Heart left ventricle (tissue), 16 donors: Measurements from ENCODE around the gene CLN3. TPM values are rescaled to one million over a fixed set of nuclear protein-coding genes. Genes with fewer than 3 reads are reported as not detected.

Experiments used
- ATAC-seq, 4 donors: fragments of 200-7000 bp; cut with Tn5 transposase; one replicate each; pipeline ENCODE4 v1.9.1; 2020 to 2022; ENCODE audit warnings: moderate library complexity in 4 of 4, mild to moderate bottlenecking in 3 of 4, moderate number of reproducible peaks in 1 of 4
- DNase-seq, 5 donors: peaks; one replicate each; pipeline ENCODE4 v3.0.0-alpha.2; 2020
- H3K27ac ChIP-seq, 12 donors: fragments of 200-600 bp; sonication (generic) in 4 of 12; one replicate each; pipeline versions ENCODE4 v1.5.0 to v1.8.0; 2016 to 2022; ENCODE audit warnings: mild to moderate bottlenecking in 2 of 12
- H3K27me3 ChIP-seq, 9 donors: fragments of 200-600 bp; sonication (generic) in 2 of 9; one replicate each; pipeline versions ENCODE4 v1.5.1 to v1.8.0; 2016 to 2022; ENCODE audit warnings: mild to moderate bottlenecking in 3 of 9
- H3K36me3 ChIP-seq, 9 donors: fragments of 200-600 bp; sonication (generic) in 2 of 9; one replicate each; pipeline versions ENCODE4 v1.5.0 to v1.8.0; 2018 to 2022; ENCODE audit warnings: mild to moderate bottlenecking in 2 of 9
- H3K4me1 ChIP-seq, 12 donors: fragments of 200-600 bp; sonication (generic) in 4 of 12; one replicate each; pipeline versions ENCODE4 v1.5.0 to v1.8.0; 2016 to 2022; ENCODE audit warnings: mild to moderate bottlenecking in 3 of 12
- H3K4me3 ChIP-seq, 12 donors: fragments of 200-600 bp; sonication (generic) in 4 of 12; one replicate each; pipeline versions ENCODE4 v1.5.0 to v1.8.0; 2017 to 2022; ENCODE audit warnings: mild to moderate bottlenecking in 9 of 12, moderate library complexity in 4 of 12
- H3K9me3 ChIP-seq, 12 donors: fragments of 200-600 bp; sonication (generic) in 4 of 12; one replicate each; pipeline versions ENCODE4 v1.5.0 to v1.8.0; 2016 to 2022; ENCODE audit warnings: mild to moderate bottlenecking in 1 of 12
- POLR2A ChIP-seq, 2 donors: fragments of 450-650 bp; IDR thresholded peaks; one replicate each; pipeline ENCODE4 v1.6.1; 2017; ENCODE audit warnings: antibody characterized with exemption in 2 of 2, mild to moderate bottlenecking in 2 of 2, moderate library complexity in 2 of 2
- WGBS, 4 donors: extraction: QIAGEN DNeasy Blood & Tissue Kit in 2 of 4; methylation state at CpG; one replicate each; pipeline versions ENCODE4 v1.1.5 to v1.1.7; 2013 to 2018; 5-methylcytosine and 5-hydroxymethylcytosine counted together
- intact Hi-C, 10 donors: fragments of 100-400 bp; cut with DNase I; formaldehyde crosslinking; loops; one replicate each; pipeline versions ENCODE4 v1.11.1 to v1.14.2; 2022
- polyA plus RNA-seq, 2 donors: library from polyadenylated mRNA; stranded (reverse); fragments of 200-250 nt; gene quantifications; one replicate each; pipeline ENCODE4 v1.2.3, GENCODE V29; 2013
- total RNA-seq, 9 donors: library from RNA; depleted of rRNA in 2 of 9; stranded (reverse); fragments of >200 nt in 2 of 9; fragmentation: NEBNext Ultra II Directional in 3 of 9; extraction: Animal tissue kit (Norgen Biotek cat#: 25700) in 3 of 9; gene quantifications; one replicate each; pipeline versions ENCODE4 v1.1.0 to v1.2.4, GENCODE V29; 2016 to 2023
- TF ChIP-seq, protein P1 (sequence below), 12 donors: fragments of 200-600 bp; sonication (generic) in 4 of 12; IDR thresholded peaks; one replicate each; pipeline versions ENCODE4 v1.5.0 to v1.8.0; 2018 to 2022; ENCODE audit warnings: antibody characterized with exemption in 12 of 12, mild to moderate bottlenecking in 5 of 12
- donor health status: ischemic (EF 13 %, LVEDD 7.1; RV severe dilation, severe dysfunction).
- donor health status: healthy with polysubstance abuse.
- donor health status: DM: no; HTN: yes; CAD: no.
- donor health status: DM: no; HTN: no; CAD: no.
- donor health status: ischemic (EF 25% LVEDD 6.9; RV normal size, moderate dysfunction).
- donor health status: ischemic (EF 25% LVEDD 5.7; RV mildly dilated, moderate dysfunction).
- donor health status: healthy.
- donor health status: DM: yes; HTN: yes; CAD: no.
- donor health status: ischemic (EF 35%, LVEDD 5.7; RV mildly dilated, moderate dysfunction).
- donor health status: nonischemic (EF 11% LVEDD 7.7; RV severe dilation, severe dysfunction).
- donor health status: DM: yes; HTN: yes; CAD: no.
- donor health status: PGD.
- donor health status: ischemic (EF 29% LVEDD 5.4; RV normal size, mild dysfunction).
- donor health status: nonischemic (EF 23%, LVEDD 6.1; RV moderate dilation, normal function).

The CLN3 gene
- total and polyA plus RNA-seq, 11 donors, result 8.8 to 23.9 (median 14.2) TPM

DNA sequence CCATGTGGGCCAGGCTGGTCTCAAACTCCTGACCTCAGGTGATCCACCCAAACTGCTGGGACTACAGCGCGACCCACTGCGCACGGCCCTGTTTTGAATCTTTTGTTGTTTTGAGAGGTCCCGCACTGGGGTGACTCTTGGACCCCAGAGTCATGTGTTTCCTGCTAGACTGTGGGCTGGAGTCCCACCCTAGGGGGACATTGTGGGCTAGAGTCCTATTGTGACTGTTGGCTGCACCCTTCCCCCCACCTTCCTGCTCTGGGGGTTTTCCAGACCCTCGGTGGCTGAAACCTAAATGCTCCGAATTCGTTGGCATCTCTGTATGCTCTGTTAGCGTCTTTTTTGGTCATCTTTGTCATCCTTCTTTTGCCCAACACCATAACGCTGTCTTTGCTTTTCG, 30.9 kb upstream of the CLN3 start:
- DNase-seq (no peak), ATAC-seq (no peak)
- no peak overlapping the region for H3K4me3 ChIP-seq
- intact Hi-C loops, result no loop called here
- no peaks in the 10 kb centered on the region for H3K27me3 ChIP-seq
- 80 to 86% (median 83%) methylated on average over 11 of the region's 11 CpGs for WGBS, 4 donors
- no peaks in the 10 kb centered on the region for H3K9me3 ChIP-seq
- no peak for TF ChIP-seq POLR2A (IDR thresholded peaks at IDR 0.05)
- TF ChIP-seq, protein P1, sequence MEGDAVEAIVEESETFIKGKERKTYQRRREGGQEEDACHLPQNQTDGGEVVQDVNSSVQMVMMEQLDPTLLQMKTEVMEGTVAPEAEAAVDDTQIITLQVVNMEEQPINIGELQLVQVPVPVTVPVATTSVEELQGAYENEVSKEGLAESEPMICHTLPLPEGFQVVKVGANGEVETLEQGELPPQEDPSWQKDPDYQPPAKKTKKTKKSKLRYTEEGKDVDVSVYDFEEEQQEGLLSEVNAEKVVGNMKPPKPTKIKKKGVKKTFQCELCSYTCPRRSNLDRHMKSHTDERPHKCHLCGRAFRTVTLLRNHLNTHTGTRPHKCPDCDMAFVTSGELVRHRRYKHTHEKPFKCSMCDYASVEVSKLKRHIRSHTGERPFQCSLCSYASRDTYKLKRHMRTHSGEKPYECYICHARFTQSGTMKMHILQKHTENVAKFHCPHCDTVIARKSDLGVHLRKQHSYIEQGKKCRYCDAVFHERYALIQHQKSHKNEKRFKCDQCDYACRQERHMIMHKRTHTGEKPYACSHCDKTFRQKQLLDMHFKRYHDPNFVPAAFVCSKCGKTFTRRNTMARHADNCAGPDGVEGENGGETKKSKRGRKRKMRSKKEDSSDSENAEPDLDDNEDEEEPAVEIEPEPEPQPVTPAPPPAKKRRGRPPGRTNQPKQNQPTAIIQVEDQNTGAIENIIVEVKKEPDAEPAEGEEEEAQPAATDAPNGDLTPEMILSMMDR (IDR thresholded peaks at IDR 0.05), result no peak
- no peak overlapping the region for H3K27ac ChIP-seq
- H3K36me3 ChIP-seq, result no peaks in the 10 kb centered on the region
- peaks cover 0 to 13% (median 0%) of the 10 kb centered on the region in 12 donors for H3K4me1 ChIP-seq

DNA sequence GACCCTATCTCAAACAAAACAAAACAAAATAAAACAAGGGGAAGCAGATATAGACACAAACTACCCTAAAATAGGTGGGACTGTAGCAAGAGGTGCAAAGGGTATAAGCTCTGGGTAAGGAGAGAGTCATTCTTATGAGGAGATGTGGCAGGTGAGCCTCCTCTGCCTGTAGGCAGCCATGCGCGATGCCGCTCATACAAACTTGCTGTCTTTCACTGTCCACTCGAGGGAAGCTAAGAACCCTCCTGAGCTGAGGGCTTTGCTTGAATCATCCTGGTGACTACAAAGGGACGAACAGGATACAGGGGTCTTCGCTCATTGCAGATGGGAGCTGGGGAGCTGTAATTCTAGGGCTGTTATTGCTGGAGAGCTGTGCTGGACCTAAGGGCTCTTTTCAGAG, 29.6 kb upstream of the CLN3 start:
- H3K4me3 ChIP-seq, result no peak overlapping the region
- WGBS, 4 donors, result 85 to 92% (median 90%) methylated on average over 6 of the region's 6 CpGs
- no peak for ATAC-seq
- no peak overlapping the region for H3K27ac ChIP-seq
- no peaks in the 10 kb centered on the region for H3K27me3 ChIP-seq
- peaks cover 0 to 13% (median 0%) of the 10 kb centered on the region in 12 donors for H3K4me1 ChIP-seq
- H3K36me3 ChIP-seq, result no peaks in the 10 kb centered on the region
- intact Hi-C loops, result no loop called here
- H3K9me3 ChIP-seq, result no peaks in the 10 kb centered on the region
- DNase-seq, result no peak
- TF ChIP-seq POLR2A (IDR thresholded peaks at IDR 0.05), result no peak
- TF ChIP-seq, protein P1 (IDR thresholded peaks at IDR 0.05), result no peak

- ATAC-seq, result no peak
- Histone ChIP-seq H3K9me3 (no peaks in the 10 kb centered on the region), H3K4me3 (no peak overlapping the region), H3K36me3 (no peaks in the 10 kb centered on the region), H3K4me1 (peaks cover 0 to 13% (median 0%) of the 10 kb centered on the region in 12 donors), H3K27ac (no peak overlapping the region), H3K27me3 (no peaks in the 10 kb centered on the region)
- TF ChIP-seq, protein P1 (IDR thresholded peaks at IDR 0.05), result no peak
- TF ChIP-seq POLR2A (IDR thresholded peaks at IDR 0.05), result no peak
- 71 to 80% (median 77%) methylated on average over 7 of the region's 7 CpGs for WGBS, 4 donors
- no peak for DNase-seq
- intact Hi-C loops, result no loop called here
Measured at GRCh38 chr16:28520672-28521071, 28.8 kb upstream of the CLN3 start.

DNA sequence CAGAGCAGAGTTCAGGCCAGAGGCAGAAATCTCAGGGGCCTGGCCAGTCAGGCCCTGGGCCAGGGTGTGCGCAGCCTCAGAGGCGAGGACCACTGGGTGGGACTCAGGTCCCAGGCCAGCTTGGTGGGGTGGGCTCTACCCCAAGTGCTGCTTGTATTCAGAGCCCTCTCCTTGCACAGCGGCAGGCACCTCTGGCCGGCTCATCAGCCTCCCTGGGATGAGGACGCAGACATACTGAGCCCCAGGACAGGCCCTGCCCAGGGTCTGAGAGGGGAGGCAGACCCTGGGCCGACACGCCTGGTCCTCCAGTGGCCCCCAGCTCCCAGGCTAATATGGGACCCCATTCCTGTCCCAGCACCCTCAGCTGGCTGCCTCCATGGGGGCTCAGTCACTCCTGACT, 22.4 kb upstream of the CLN3 start:
- H3K4me3 ChIP-seq, result no peak overlapping the region
- 80 to 94% (median 90%) methylated on average over 5 to 7 of the region's 7 CpGs for WGBS, 4 donors
- H3K27ac ChIP-seq, result no peak overlapping the region
- no peaks in the 10 kb centered on the region for H3K27me3 ChIP-seq
- intact Hi-C loops, result no loop called here
- DNase-seq, result no peak
- ATAC-seq, result no peak
- H3K36me3 ChIP-seq, result no peaks in the 10 kb centered on the region
- H3K9me3 ChIP-seq, result no peaks in the 10 kb centered on the region
- H3K4me1 ChIP-seq, result no peaks in the 10 kb centered on the region
- TF ChIP-seq POLR2A (IDR thresholded peaks at IDR 0.05), result no peak
- TF ChIP-seq, protein P1 (IDR thresholded peaks at IDR 0.05), result no peak
